ENCODE results near the gene REPS2. TPM values are rescaled to one million over a fixed set of nuclear protein-coding genes. Genes with fewer than 3 reads are reported as not detected.

The REPS2 gene
- total RNA-seq, 1 experiment from 2014 or later: 1.1 TPM

DNA sequence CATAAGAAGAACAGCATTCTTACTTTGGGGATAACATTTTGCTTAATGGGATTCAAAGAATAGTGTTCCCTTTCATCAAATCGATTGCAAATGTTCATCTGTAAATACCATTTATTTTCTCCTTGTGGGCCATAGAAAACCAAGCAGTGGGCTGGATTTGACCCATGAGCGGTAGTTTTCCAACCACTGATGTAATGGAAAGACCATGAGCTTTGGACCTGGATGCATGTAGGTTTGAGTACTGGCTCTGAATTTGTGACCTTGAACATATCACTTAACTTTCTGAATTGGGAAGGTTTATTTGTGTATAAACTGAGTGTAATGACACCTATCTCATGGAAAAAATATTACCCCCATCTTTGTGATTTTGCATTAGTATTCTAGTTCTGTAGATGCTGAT lies 54.3 kb downstream of the REPS2 start:
- DNase-seq (ENCODE audit: low spot score): no peak

DNA sequence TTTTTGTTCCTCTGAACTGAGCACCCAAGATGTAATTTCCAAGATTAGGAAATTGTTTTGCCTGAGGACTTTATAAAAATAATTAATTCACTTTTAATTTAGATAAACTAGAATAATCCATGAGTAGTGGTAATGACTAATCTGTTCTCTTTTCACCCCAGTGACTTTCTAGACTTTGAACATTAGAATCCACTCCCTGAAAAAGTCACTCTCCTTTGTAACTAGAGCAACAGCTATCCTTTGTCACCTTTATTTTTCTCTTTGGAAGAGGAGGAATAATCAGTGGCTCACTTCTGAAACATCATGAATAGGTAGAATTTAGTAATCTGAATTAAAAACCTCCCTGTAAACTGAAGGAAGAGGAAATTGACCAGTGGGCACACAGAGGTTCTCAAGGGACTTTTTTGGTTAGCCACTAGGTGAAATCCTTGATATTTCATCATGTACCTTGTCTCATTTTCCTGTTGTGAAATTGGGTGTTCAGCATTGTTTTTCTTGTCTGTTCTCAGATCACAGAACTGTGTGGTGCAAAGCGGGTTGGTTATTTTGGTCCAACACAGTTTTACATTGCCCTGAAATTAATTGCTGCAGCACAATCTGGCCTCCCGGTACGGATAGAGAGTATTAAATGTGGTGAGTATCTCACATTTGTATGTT lies 59.4 kb downstream of the REPS2 start:
- no peak for DNase-seq (ENCODE audit: low spot score)

DNA sequence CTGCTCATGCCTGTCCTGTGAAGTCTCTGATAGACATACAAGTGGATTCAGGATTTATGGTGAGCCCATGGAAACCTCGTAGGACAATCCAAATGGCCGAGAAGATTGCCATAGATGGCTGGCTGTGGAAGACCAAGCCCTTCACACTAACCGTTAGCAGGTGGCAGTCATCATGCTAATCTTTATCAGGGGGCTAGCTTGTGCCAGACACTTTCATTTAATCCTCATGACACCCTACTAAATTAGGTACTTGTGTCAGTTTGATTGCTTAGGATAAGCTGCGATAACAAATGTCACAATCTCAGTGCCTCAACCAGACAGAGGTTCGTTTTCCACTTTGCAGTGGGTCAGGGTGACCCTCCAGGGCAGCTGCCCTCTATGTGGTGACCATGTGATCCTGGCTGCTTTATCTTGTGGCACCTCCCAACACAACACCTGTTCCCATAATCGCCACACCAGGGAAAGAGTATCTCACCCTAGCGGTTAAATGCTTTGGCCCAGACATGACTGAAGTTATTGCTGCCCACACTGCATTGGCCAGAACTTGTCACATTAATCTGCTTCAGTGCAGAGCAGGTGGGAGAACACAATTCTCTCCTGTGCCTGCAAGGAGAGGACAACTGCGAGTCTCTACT lies 60.8 kb downstream of the REPS2 start:
- DNase-seq (ENCODE audit: low spot score): peak; percentile 23

DNA sequence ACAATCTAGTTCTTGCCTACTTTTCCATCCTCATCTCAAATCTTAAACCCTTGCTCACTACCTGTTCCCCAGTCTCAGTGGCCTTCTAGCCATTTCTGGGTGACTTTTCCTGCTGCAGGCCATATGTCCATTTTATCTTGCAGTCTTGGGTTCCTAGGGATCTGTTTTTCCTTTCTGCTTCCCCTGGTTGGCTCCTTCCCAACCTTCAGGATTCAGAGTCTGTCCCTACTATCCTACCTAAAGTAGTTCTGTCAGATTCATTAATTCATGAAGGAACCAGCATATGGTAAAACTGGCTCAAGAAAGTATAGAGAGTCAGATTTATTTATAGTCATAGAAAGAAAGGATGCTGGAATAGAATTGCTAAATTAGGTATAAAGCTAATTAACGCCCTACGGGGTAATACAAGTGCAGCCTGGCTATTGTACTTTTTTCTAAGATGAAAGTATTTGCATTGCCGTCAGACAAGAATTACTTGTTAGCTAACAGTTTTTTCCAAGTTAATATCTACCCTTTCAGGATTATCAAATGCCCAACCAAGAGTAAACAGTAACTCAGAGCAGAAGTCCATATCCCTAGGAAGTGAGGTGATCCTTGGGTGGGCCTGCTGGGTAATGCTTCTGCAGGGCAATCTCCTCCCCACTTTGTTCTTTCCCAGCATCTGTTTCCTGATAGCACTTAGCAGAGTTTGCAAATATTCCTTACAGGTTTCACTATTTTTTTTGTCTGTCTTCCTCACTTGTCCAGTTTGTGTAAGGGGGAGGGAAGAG lies 63.6 kb downstream of the REPS2 start:
- DNase-seq (ENCODE audit: low spot score): no peak

DNA sequence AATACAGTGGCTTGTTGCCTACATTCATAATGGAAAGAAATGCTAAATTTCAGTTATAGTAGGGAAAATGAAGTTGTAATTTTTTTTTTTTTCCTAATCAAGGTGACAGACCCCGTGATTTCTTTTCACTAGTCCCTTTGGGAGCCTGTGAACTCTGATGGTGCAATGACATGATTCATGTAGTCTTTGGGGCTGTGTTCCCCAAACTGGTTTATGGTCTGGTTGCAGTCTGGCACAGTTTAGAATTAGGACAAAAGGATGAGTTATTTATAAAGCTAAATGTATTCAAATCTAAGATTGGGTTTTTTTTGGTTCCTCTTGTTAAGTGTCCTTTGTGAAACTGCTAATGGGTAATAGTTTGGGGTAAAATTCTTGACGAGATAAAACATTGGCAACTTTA lies 66.0 kb downstream of the REPS2 start:
- DNase-seq (ENCODE audit: low spot score): no peak

DNA sequence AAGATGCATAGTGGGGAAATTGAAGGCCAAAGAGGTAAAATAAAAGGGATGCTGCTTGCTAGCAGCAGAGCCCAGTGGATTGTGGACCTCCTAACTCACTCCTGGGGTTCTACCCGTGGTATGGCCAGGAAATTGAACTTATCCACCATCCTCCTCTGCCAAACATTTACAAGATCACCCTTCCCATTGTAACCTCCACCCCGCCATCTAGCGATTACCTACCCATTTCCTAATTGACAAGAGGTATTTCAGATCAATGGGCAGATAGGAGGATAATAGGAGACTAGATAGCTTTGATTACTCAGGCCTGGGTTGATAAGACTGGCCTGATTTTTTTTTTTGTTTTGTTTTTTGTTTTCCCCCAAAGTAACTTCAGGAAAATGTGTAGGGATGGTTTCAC lies 67.8 kb downstream of the REPS2 start:
- no peak for DNase-seq (ENCODE audit: low spot score)

DNA sequence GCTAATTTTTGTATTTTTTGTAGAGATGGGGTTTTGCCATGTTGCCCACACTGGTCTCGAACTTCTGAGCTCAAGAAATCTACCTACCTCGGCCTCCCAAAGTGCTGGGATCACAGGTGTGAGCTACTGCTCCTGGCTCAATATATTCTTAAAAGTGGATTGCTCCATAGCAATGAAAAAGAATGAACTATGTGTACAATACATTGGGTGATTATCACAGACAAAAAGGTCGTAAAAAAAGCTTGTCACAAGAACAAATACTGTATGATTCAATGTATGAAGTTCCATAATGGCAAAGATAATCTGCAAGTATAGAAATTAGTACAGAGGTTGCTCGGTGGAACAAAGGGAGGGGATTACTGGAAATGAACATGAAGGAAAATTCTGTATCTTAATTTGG lies 70.7 kb downstream of the REPS2 start:
- no peak for DNase-seq (ENCODE audit: low spot score)

DNA sequence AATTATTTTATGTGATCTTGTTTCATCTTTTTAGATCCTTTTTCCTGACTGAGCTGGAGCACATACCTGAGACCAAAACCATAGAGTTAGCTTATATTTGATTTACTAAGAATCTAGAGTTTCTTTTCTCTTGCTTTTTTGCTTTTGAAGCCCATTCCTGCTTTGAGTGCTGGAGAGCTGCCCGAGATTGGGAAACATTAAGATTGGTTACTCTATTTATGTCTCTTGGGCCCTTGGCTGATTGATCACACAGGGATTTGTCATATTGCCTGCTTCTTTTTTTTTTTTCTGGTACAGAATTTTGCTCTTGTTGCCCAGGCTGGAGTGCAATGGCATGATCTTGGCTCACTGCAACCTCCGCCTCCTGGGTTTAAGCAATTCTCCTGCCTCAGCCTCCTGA lies 73.9 kb downstream of the REPS2 start:
- no peak for DNase-seq (ENCODE audit: low spot score)

DNA sequence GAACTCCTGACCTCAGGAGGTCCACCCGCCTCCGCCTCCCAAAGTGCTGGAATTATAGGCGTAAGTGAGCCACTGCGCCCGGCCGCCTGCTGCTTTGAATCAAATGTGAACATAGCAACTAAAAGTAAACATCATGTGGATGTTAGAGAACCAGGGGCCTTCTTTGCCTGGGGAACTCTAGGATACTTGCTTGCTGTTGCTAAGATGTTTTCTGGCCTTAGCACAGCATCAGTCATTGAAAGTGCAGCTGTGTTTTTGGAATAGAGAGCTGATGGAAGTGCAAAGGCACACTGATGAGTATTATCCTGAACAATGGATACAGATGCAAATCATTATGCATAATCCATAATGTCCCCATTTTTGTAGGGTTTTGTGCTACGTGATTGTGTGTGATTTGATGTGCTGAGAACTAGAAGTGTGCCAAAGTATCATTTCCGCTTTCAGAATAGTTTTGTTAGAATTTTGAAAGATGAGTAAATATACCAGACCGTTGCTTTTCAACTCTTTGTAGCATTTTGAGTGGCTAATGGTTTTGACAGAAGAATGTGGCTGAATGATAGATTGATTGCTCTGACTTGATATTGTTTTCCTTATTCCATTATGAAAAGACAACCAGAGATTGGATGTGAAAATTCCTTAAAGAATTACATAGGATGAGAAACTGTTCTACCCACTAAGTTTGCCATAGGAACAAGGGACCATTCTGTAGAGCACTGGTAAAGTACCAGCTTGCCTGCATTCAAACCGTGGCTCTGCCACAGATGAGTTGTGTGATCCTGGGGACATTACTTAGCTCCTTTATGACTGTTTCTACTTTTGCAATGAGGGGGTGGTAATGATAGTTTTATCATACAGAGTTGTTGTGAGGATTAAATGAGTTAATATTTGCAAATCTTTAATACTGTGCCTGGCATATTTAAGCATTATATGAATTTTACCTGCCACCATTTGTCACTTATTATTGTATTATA lies 74.7 kb downstream of the REPS2 start:
- no peak for DNase-seq (ENCODE audit: low spot score)

DNA sequence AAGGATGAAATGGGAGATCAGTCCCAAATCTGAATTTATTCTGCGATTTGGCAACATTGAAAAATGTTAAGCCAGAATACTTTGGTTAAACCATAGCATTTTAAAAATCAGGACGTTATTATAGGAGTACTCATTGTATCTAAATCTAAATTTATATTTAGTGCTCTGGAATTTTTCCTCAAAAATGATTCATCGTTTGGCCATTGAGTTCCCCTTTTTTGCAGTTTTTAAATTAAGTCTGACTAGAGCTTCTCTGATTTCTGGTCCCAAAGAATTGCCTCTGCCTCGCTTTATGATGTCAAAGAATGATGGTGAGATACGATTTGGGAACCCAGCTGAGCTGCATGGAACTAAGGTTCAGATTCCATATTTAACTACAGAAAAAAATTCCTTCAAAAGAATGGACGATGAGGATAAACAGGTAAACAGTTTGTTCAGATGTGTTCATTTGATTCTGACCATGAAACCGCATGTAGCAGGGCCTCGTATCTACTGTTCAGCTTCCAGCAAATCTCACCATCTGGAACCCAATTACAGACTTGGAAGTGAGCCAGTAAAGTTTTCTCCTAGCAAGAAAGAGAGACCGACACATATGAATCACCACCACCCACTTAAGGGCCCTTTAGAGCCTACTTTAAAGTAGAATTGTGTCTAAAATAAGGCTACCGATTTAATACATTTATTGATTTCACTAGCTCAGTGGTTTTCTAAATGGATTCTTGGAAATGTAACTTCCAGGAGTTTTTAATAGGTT lies 75.6 kb downstream of the REPS2 start:
- DNase-seq (ENCODE audit: low spot score): peak; percentile 68

DNA sequence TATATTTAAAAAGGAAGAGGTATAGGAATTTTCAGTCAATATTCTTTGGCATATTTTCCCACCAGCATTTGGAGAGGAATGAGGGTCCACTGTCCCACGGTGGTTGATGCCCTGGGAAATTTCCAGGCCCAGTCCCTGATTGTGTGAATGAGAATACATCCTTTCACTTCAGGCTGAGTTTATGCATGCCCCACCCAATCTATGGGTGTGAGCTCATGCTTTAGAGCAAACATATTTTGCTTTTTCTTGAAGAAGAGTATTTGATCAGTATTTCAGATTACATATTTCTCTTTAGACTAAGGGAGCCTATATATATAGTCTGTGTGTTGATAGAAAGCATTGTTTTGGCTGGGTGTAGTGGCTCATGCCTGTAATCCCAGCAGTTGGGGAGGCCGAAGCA lies 77.2 kb downstream of the REPS2 start:
- DNase-seq (ENCODE audit: low spot score): no peak

DNA sequence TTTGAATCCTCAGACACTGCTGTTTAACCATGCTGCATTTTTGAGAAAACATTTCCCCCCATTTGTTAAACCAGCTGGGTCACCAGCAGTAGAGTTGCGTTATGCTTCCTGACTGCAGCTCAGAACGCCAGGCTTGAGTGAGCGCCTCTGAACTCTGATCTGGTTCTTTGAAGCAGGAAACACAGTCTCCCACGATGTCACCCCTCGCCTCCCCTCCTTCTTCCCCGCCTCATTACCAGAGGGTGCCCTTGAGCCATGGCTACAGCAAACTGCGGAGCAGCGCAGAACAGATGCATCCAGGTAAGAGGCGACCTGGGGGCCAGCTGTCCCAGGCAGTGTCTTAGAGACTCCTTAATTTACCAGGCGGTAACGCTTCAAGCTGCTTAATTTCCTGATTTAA lies 78.4 kb downstream of the REPS2 start:
- DNase-seq (ENCODE audit: low spot score): no peak

DNA sequence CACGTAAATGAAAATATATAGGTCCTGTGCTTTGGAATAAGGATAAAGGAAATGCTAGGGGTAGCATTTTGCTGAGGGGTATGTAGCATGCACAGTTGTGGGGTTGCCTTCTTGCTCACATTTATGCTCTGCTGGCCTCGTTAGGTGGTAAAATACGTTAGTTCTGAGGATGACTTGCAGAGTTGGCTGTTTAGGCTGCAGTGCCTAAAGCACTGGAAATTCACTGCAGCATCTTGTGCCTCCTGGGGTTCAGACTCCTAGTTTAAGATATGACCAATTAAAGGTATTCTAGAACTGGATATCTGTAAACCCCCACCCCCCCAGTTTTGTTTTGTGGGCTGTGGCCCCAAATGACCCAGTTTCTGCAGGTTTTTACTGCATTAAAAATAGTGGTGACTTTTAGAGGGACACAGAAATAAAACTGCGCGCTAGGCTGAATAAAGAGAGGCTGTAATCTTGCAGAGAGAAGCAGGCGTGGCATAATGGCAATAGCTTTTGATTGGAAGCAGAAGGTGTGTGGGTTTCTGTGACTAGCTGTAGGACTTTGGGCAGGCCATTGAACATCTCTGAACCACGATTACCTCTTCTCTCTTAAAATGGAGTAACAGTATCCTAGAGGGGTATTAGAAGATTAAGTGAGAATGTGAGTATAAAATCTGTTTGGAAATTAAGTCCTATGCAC lies 79.3 kb downstream of the REPS2 start:
- no peak for DNase-seq (ENCODE audit: low spot score)

DNA sequence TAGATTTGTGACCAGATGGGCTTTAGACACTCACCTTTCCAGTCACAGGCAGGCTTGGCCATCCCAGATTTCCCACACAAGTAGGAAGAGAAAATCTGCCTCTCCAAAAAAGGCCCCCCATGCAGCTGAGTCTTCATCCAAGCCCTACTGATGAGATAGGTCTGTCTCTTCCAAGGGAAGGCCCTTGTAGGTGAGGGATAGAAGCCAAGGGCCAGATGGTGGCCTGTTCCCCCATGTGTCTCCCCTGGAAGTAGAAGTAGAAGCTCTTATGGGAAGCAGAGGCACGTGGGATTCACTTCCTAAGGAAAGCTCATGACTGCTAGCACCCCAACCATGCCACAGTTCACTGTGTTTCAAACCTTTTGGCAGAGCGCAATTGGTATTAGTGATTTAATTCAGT lies 81.5 kb downstream of the REPS2 start:
- no peak for DNase-seq (ENCODE audit: low spot score)

DNA sequence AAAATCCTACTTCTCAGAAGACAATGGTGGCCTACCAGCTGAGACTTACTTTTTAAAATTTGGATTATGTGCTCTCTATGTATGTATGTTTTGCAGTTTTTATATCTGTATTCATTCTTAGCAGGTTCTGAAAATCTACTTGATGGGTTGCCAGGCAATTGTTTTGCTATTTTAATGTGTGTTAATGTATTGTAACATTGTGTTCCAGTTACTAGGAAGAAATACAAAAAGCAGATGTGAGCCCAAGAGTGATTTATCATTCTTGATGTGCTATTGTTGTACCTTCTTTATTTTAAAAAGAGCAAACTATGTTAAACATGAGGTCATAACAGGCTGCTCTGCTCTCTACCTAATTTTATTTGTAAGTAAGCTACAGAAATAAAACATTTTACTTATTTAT lies 81.9 kb downstream of the REPS2 start:
- DNase-seq (ENCODE audit: low spot score): no peak

DNA sequence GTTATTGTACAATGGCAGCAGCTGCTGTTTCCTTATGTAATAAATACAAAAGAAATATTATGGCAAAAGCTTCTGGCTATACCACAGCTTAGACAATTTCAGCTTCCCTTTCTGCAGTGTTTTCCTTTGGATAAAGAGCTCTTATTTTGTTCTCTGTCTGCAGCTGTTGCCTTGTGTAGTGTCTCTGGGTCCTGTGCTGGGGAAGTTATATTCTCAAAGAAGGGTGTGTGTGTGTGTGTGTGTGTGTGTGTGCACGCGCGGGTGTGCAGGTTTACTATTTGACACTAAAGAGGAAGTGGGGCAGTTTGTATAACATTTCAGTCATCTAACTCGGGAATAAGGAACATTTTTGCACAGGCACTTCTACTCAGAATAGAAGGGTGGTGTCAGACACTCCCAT lies 83.6 kb downstream of the REPS2 start:
- DNase-seq (ENCODE audit: low spot score): no peak

DNA sequence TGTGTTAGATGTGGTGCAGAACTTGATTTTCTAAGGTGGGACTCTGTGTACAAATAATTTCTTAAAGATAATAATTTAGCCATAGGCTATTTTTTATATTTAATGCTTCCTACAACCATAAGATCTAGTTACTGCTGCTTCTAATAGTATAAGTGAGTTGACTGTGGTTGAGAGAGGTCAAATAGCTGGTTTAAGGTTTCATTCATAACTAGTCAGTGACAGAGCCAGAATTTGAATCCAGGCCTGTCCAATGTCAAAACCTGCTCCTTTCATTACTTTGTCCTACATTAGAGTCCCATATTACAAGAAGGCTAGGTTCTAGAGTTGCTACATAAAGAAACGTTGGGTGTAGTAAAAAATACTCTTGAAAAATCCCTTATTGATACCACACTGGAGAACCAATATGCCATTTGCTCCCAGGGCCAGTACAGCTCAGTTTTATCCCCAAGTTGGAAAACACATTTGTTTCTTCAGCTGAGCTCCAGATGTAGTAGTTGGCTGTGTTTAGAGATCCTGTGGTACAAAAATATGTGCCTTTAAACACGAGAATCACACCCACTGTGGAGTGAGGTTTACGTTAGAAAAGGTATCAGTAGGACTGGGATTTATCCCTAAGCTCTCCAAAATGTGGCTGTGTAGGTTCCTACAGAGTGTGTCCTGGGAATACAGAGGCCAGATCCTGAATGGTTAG lies 84.3 kb downstream of the REPS2 start:
- peak; percentile 11 for DNase-seq (ENCODE audit: low spot score)

DNA sequence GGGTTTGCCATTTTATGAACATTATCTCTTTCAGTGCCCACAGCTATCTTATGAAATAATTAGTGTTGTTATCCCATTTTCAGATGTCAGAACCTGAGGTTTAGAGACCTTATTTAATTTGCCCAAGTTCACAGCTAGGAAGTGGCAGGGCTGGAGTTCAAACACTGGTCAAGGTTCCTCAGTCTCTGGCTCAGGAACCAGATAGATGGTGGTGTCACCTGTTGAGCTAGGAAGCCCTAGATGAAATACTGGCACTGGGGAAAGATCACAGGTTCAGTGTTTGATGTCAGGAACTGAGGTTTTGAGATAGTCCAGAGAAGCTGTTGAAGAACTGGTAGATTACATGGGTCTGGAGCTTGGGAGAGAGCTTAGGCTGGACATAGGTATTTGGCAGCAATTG lies 85.4 kb downstream of the REPS2 start:
- DNase-seq (ENCODE audit: low spot score): no peak

DNA sequence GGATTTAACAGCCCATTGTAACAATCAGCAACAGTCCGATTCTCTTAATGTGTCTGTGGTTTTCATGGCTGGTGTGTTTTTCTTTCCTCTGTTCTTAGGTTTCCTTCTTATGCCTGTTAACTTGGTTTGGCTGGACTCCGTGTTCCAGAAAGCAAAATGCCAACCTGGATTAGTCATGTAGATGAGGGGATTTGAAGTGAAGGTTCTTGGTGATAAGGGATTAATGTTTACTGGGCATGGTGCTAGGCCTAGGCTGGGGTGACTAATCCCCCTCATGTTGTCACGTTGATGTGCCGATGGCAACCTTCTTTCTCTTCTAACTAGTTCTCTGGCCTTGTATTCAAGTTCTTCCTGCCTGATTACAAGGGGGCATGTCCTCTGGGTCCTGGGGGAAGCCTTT lies 85.9 kb downstream of the REPS2 start:
- peak; percentile 88 for DNase-seq (ENCODE audit: low spot score)

DNA sequence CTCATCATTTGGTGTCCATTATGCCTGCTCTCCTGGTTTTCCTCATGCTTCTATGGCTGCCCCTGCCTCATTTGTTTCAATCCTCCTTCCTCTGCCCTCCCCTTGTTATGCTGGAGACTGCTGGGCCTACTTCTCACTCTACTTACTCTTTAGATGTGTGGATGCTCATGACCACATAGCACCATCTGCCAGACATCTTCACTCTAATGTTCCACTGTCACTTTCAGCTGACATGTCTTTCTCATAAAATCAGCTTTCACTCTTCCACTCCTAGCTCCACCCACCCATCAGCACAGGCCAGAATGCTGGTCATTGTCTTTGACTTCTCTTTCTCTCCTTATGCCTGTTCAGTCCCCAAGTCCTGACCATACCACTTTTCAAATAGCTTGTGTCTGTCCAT lies 86.8 kb downstream of the REPS2 start:
- no peak for DNase-seq (ENCODE audit: low spot score)

All from H4 (cell line).